GM23338 (cell line): Measurements from ENCODE around the gene OLFM1. TPM values are rescaled to one million over a fixed set of nuclear protein-coding genes. Genes with fewer than 3 reads are reported as not detected.

Source experiments
- ATAC-seq: fragments of 200-7000 bp; cut with Tn5 transposase; 3 replicates; pipeline ENCODE4 v1.9.1; 2020
- DNase-seq: peaks from one replicate; pipeline ENCODE4 v3.0.0-alpha.2; 2015; ENCODE audit warnings: low spot score
- H2AFZ ChIP-seq: fragments of 200-600 bp; sonication (generic); 2 replicates; pipeline ENCODE4 v1.8.0; 2016; ENCODE audit warnings: antibody characterized with exemption, mild to moderate bottlenecking, moderate library complexity
- H3F3A ChIP-seq: fragments of 200-600 bp; sonication (generic); replicated peaks from 2 replicates; pipeline ENCODE4 v1.8.0; 2017; ENCODE audit warnings: antibody characterized with exemption, mixed run types, low read depth
- H3K27ac ChIP-seq: fragments of 200-600 bp; sonication (generic); 2 replicates; pipeline ENCODE4 v1.6.1; 2016; ENCODE audit warnings: low read depth
- H3K27me3 ChIP-seq: fragments of 200-600 bp; sonication (generic); 2 replicates; pipeline ENCODE4 v1.8.0; 2016; ENCODE audit warnings: mild to moderate bottlenecking, mixed run types, moderate library complexity; ENCODE audit not compliant: insufficient read depth
- H3K36me3 ChIP-seq: fragments of 200-600 bp; sonication (generic); 2 replicates; pipeline ENCODE4 v1.8.0; 2016; ENCODE audit warnings: mild to moderate bottlenecking; ENCODE audit not compliant: insufficient read depth
- H3K4me1 ChIP-seq: fragments of 200-600 bp; sonication (generic); 2 replicates; pipeline ENCODE4 v1.8.0; 2016; ENCODE audit warnings: mild to moderate bottlenecking, moderate library complexity; ENCODE audit not compliant: insufficient read depth
- H3K4me2 ChIP-seq: fragments of 200-600 bp; sonication (generic); 2 replicates; pipeline ENCODE4 v1.7.1; 2017; ENCODE audit warnings: mixed run types
- H3K4me3 ChIP-seq: fragments of 200-600 bp; sonication (generic); 2 replicates; pipeline ENCODE4 v1.6.1; 2016; ENCODE audit warnings: mixed run types
- H3K79me2 ChIP-seq: fragments of 200-600 bp; sonication (generic); replicated peaks from 2 replicates; pipeline ENCODE4 v1.8.0; 2017; ENCODE audit warnings: mild to moderate bottlenecking; ENCODE audit not compliant: insufficient read depth
- H3K9me2 ChIP-seq: fragments of 200-600 bp; sonication (generic); 2 replicates; pipeline ENCODE4 v1.8.0; 2017; ENCODE audit not compliant: insufficient read depth
- H4K20me1 ChIP-seq: fragments of 200-600 bp; sonication (generic); replicated peaks from 2 replicates; pipeline ENCODE4 v1.8.0; 2017; ENCODE audit warnings: mild to moderate bottlenecking; ENCODE audit not compliant: insufficient read depth
- H3K27ac Mint-ChIP-seq: 2 replicates; pipeline ENCODE4 v1.8.0; 2020; ENCODE audit warnings: inconsistent platforms, mild to moderate bottlenecking, moderate library complexity, mixed read lengths
- H3K27me3 Mint-ChIP-seq: 3 replicates; pipeline ENCODE4 v1.8.0; 2022; ENCODE audit warnings: low read depth, mild to moderate bottlenecking, moderate library complexity, mixed read lengths, inconsistent platforms; ENCODE audit not compliant: insufficient read depth, poor library complexity
- H3K36me3 Mint-ChIP-seq: 3 replicates; pipeline ENCODE4 v1.8.0; 2021; ENCODE audit warnings: low read depth, mild to moderate bottlenecking, inconsistent platforms, moderate library complexity, mixed read lengths
- H3K4me1 Mint-ChIP-seq: 3 replicates; pipeline ENCODE4 v1.8.0; 2020; ENCODE audit warnings: mild to moderate bottlenecking, inconsistent platforms, mixed read lengths
- H3K4me3 Mint-ChIP-seq: 3 replicates; pipeline ENCODE4 v1.8.0; 2021; ENCODE audit warnings: moderate library complexity, mild to moderate bottlenecking, inconsistent platforms, mixed read lengths
- H3K9me3 Mint-ChIP-seq: 3 replicates; pipeline ENCODE4 v1.8.0; 2020; ENCODE audit warnings: moderate library complexity, mild to moderate bottlenecking, inconsistent platforms, mixed read lengths
- CREB1 ChIP-seq: fragments of 250-450 bp; sonication (Bioruptor Pico); IDR thresholded peaks from 2 replicates; pipeline ENCODE4 v1.5.0; 2020; ENCODE audit warnings: low read depth, mild to moderate bottlenecking, moderate library complexity
- JUNB ChIP-seq: IDR thresholded peaks from one replicate; pipeline ENCODE4 v1.6.1; 2016; ENCODE audit warnings: antibody characterized with exemption; ENCODE audit not compliant: unreplicated experiment
- REST ChIP-seq: IDR thresholded peaks from one replicate; pipeline ENCODE4 v1.6.1; 2018; ENCODE audit warnings: antibody characterized with exemption; ENCODE audit not compliant: unreplicated experiment
- STAT1 ChIP-seq: IDR thresholded peaks from one replicate; pipeline ENCODE4 v1.6.1; 2016; ENCODE audit warnings: antibody characterized with exemption; ENCODE audit not compliant: unreplicated experiment
- ZNF114 ChIP-seq: fragments of 250-450 bp; sonication (Bioruptor Pico); IDR thresholded peaks from 2 replicates; pipeline ENCODE4 v1.5.0; 2020; ENCODE audit warnings: mild to moderate bottlenecking, moderate library complexity
- polyA plus RNA-seq: library from polyadenylated mRNA; unstranded; fragments of >200 nt; fragmentation: Nextera tagmentation; extraction: Ambion mirVana; gene quantifications from 2 replicates; pipeline ENCODE4 v1.2.1, GENCODE V29; 2016
- total RNA-seq: library from RNA; depleted of rRNA; stranded (reverse); fragments of >200 nt; shearing (Covaris generic); gene quantifications from 2 replicates; pipeline ENCODE4 v1.2.3, GENCODE V29; 2014
- TF ChIP-seq, protein P1 (sequence below): fragments of 250-450 bp; sonication (Bioruptor Pico); IDR thresholded peaks from 2 replicates; pipeline ENCODE4 v1.5.0; 2020; ENCODE audit warnings: mild to moderate bottlenecking, moderate library complexity

OLFM1 gene
- total and polyA plus RNA-seq, 2 experiments from 2014 or later: 20.6 to 40.1 TPM

GRCh38 chr9:135117281-135117680 is 29.8 kb downstream of the OLFM1 start (continued):
- TF ChIP-seq, protein P1, sequence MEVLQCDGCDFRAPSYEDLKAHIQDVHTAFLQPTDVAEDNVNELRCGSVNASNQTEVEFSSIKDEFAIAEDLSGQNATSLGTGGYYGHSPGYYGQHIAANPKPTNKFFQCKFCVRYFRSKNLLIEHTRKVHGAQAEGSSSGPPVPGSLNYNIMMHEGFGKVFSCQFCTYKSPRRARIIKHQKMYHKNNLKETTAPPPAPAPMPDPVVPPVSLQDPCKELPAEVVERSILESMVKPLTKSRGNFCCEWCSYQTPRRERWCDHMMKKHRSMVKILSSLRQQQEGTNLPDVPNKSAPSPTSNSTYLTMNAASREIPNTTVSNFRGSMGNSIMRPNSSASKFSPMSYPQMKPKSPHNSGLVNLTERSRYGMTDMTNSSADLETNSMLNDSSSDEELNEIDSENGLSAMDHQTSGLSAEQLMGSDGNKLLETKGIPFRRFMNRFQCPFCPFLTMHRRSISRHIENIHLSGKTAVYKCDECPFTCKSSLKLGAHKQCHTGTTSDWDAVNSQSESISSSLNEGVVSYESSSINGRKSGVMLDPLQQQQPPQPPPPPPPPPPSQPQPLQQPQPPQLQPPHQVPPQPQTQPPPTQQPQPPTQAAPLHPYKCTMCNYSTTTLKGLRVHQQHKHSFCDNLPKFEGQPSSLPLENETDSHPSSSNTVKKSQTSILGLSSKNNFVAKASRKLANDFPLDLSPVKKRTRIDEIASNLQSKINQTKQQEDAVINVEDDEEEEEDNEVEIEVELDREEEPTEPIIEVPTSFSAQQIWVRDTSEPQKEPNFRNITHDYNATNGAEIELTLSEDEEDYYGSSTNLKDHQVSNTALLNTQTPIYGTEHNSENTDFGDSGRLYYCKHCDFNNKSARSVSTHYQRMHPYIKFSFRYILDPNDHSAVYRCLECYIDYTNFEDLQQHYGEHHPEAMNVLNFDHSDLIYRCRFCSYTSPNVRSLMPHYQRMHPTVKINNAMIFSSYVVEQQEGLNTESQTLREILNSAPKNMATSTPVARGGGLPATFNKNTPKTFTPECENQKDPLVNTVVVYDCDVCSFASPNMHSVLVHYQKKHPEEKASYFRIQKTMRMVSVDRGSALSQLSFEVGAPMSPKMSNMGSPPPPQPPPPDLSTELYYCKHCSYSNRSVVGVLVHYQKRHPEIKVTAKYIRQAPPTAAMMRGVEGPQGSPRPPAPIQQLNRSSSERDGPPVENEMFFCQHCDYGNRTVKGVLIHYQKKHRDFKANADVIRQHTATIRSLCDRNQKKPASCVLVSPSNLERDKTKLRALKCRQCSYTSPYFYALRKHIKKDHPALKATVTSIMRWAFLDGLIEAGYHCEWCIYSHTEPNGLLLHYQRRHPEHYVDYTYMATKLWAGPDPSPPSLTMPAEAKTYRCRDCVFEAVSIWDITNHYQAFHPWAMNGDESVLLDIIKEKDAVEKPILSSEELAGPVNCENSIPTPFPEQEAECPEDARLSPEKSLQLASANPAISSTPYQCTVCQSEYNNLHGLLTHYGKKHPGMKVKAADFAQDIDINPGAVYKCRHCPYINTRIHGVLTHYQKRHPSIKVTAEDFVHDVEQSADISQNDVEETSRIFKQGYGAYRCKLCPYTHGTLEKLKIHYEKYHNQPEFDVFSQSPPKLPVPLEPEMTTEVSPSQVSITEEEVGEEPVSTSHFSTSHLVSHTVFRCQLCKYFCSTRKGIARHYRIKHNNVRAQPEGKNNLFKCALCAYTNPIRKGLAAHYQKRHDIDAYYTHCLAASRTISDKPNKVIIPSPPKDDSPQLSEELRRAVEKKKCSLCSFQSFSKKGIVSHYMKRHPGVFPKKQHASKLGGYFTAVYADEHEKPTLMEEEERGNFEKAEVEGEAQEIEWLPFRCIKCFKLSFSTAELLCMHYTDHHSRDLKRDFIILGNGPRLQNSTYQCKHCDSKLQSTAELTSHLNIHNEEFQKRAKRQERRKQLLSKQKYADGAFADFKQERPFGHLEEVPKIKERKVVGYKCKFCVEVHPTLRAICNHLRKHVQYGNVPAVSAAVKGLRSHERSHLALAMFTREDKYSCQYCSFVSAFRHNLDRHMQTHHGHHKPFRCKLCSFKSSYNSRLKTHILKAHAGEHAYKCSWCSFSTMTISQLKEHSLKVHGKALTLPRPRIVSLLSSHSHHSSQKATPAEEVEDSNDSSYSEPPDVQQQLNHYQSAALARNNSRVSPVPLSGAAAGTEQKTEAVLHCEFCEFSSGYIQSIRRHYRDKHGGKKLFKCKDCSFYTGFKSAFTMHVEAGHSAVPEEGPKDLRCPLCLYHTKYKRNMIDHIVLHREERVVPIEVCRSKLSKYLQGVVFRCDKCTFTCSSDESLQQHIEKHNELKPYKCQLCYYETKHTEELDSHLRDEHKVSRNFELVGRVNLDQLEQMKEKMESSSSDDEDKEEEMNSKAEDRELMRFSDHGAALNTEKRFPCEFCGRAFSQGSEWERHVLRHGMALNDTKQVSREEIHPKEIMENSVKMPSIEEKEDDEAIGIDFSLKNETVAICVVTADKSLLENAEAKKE (CRISPR knock-in tag): no peak
- TF ChIP-seq ZNF114 (no peak), JUNB (no peak)

- DNase-seq: no peak
- Histone ChIP-seq H3K27ac (no peak overlapping the region), H3K36me3 (no peaks in the 10 kb centered on the region), H4K20me1 (no peaks in the 10 kb centered on the region), H3K9me2 (no peaks in the 10 kb centered on the region), H3K27me3 (no peaks in the 10 kb centered on the region), H2AFZ (no peak overlapping the region), H3K4me2 (no peak overlapping the region), H3K4me3 (no peak overlapping the region), H3K4me1 (no peaks in the 10 kb centered on the region), H3F3A (no peaks in the 10 kb centered on the region), H3K79me2 (no peaks in the 10 kb centered on the region)
- Mint-ChIP-seq H3K36me3 (peaks cover 39% of the 10 kb centered on the region), H3K4me1 (no peaks in the 10 kb centered on the region; the same call in 2 of the 3 replicates), H3K9me3 (peaks cover 17% of the 10 kb centered on the region), H3K27ac (no peak overlapping the region), H3K4me3 (no peak overlapping the region), H3K27me3 (peaks cover 3% of the 10 kb centered on the region)
- no peak for ATAC-seq
- TF ChIP-seq STAT1 (no peak), CREB1 (CRISPR knock-in tag) (no peak), REST (no peak)
- TF ChIP-seq, protein P1 (CRISPR knock-in tag): no peak
These were observed 32.1 kb downstream of the OLFM1 start for GRCh38 chr9:135119496-135120064.
